GM21717 (cell line): Measurements from ENCODE around the gene PTGER2.

Experiments
- ATAC-seq: cut with Tn5 transposase; IDR thresholded peaks from one replicate; pipeline ENCODE4 v1.9.1; 2021; ENCODE audit warnings: mild to moderate bottlenecking, moderate library complexity; ENCODE audit not compliant: unreplicated experiment

PTGER2 gene, protein sequence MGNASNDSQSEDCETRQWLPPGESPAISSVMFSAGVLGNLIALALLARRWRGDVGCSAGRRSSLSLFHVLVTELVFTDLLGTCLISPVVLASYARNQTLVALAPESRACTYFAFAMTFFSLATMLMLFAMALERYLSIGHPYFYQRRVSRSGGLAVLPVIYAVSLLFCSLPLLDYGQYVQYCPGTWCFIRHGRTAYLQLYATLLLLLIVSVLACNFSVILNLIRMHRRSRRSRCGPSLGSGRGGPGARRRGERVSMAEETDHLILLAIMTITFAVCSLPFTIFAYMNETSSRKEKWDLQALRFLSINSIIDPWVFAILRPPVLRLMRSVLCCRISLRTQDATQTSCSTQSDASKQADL

DNA sequence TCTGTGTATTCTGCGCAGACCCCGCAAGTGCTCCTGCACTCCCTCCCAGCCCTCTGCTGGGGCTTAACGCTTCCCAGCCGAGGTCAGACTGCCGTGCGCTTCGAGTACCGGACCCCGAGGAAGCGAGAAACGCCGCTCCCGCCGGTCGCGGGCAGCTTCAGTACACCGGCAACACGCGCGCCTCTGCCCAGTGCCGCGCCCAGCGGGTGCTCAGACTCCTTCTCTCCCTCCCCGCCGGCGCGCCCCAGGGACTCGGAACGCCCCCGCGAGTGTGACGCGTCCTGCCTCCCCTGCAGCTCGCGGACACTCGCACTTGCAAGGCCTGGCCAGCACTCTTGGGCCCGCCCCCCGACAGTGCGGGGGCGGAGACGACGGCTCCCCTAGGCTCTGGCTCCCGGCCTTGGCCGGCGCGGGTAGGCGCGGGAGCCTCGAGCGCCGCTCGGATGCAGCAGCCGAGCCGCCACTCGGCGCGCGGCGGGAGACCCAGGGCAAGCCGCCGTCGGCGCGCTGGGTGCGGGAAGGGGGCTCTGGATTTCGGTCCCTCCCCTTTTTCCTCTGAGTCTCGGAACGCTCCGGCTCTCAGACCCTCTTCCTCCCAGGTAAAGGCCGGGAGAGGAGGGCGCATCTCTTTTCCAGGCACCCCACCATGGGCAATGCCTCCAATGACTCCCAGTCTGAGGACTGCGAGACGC is at the start of gene PTGER2:
PTGER2 (plus strand) TSS at position 410 of the 692 bp plus-strand sequence; CDS start at position 647, 237 bp downstream.
- ATAC-seq, result peak; percentile 47

DNA sequence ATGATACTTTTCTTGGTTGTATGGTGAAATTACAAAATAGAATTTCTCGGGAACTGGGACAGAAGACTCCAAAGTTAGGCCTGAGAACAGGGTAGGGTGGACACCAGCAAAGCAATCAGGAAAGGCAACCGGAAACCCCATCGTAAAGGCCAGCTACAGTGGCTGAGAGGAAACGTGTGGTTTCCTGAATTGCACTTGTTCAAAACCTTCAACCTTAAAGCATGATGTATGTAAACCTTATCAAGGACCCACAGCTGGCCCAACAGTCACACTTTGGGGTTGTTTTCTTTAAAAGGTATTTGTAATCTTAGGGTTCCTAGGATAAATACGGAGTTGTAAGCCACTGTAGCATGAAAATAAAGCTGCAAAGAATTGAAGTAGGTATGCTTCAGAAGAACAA is 48.9 kb upstream of the PTGER2 start:
- ATAC-seq, result no peak

DNA sequence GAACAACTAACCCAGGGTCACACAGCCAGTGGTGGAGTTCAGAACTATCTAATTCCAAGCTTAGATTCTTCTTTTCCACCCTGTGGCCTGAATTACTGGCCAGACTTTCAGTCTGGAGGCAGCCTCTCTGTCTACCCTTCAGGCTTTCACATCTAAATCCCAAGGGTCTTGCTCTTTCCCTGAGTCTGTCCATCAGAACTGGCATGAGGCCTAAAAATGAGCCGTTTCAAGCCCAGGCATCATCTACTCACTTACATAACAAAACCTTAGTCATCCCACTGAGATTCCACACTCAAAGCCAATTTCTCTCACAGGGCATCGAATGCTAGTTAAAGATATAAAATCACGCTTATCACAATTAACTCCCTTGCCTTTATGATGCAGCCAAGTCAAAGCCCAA is 47.9 kb upstream of the PTGER2 start:
- no peak for ATAC-seq

DNA sequence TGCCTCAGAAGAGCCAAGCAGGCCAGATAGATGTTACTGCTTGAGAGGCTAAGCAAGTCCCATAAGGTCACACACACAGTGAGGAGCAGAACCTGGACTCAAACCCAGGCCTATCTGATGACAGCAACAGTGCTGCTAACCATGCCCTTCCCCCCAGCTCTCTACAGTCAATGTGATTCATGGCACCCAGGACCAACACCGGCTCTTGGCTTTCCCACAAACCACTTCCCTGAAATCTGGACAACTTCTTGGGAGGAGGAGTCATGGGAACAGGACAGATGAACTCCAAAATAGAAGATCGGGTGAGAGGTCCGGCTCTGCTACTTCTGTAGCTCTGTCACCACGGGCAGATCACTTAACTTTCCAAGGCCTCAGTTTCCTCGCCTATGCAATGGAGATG is 47.3 kb upstream of the PTGER2 start:
- ATAC-seq, result no peak

DNA sequence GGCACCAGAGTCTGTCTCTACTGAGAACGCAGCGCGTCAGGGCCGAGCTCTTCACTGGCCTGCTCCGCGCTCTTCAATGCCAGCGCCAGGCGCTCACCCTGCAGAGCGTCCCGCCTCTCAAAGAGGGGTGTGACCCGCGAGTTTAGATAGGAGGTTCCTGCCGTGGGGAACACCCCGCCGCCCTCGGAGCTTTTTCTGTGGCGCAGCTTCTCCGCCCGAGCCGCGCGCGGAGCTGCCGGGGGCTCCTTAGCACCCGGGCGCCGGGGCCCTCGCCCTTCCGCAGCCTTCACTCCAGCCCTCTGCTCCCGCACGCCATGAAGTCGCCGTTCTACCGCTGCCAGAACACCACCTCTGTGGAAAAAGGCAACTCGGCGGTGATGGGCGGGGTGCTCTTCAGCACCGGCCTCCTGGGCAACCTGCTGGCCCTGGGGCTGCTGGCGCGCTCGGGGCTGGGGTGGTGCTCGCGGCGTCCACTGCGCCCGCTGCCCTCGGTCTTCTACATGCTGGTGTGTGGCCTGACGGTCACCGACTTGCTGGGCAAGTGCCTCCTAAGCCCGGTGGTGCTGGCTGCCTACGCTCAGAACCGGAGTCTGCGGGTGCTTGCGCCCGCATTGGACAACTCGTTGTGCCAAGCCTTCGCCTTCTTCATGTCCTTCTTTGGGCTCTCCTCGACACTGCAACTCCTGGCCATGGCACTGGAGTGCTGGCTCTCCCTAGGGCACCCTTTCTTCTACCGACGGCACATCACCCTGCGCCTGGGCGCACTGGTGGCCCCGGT is 46.4 kb upstream of the PTGER2 start, which contains the start of gene PTGDR:
PTGDR (plus strand) TSS at position 198 of the 778 bp plus-strand sequence; CDS start at position 315, 117 bp downstream.
- ATAC-seq, result no peak

DNA sequence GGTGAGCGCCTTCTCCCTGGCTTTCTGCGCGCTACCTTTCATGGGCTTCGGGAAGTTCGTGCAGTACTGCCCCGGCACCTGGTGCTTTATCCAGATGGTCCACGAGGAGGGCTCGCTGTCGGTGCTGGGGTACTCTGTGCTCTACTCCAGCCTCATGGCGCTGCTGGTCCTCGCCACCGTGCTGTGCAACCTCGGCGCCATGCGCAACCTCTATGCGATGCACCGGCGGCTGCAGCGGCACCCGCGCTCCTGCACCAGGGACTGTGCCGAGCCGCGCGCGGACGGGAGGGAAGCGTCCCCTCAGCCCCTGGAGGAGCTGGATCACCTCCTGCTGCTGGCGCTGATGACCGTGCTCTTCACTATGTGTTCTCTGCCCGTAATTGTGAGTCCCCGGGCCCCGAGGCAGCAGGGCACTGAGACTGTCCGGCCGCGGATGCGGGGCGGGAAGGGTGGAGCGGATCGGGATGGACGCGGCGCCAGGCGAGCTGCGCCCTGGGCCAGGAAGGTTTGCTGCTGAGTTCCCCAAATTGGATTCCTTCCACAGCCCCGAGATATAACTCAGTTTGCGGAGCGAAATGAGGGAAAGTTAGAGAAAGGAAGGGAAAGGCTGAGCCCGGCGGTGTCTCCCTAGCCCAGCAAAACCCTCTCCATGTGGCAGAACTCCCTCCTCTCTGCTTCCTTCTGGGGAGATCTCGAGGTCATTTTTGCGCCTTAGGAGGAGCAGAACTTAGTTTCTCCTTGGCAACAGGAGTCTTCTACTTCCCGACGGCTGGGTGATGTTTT is 45.6 kb upstream of the PTGER2 start:
- no peak for ATAC-seq

DNA sequence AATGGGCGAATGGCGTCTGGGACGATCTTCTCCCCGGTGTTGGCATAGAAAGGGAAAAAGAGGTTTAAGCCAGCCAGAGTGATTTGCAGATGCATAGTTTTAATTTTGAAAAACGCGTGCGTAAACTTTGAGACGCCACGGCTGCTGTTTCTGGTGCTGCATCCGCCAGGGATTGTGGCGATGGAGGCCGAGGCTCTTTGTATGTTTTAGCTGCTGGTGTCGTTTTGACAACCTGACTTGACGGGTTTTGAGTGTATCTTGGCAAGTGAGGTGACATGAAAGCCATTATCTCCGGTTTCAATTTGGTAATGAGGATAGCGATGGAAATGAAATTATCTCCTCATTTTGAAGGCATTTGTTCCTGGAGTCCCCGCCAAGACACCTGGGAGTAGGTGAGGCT is 45.0 kb upstream of the PTGER2 start:
- ATAC-seq, result no peak

DNA sequence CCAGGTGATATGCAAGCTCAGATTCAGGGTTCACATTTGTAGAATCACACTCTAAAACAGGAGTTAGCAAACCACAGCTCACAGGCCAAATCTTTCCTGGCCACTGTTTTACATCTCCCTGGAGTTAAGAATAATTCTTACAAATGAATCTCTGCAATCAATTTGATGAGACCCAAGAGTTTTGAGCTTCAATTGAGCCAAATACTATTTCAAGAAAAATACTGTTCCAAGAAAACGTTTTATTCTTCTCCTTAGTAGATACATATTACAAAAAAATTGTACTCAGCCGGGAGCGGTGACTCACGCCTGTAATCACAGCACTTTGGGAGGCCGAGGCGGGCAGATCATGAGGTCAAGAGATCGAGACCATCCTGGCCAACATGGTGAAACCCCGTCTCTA is 44.1 kb upstream of the PTGER2 start:
- ATAC-seq, result no peak

DNA sequence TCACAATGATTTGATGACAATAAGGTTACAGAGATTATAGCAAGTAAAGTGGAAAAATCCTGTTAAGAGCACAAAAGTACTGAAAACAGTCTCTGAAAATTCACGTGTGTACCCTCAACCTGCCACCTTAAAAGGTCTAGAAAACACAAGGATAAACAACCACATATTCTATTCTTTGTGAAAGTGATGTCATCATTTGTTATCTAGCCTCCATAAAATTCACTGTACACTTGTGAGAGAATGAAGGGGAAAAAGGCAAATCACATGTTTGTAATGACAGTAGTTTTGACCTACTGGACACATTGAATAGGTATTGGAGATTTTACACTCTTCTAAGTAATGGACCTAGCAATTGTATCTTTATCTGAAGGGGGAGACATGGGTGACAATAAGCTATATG is 42.6 kb upstream of the PTGER2 start:
- ATAC-seq, result no peak

DNA sequence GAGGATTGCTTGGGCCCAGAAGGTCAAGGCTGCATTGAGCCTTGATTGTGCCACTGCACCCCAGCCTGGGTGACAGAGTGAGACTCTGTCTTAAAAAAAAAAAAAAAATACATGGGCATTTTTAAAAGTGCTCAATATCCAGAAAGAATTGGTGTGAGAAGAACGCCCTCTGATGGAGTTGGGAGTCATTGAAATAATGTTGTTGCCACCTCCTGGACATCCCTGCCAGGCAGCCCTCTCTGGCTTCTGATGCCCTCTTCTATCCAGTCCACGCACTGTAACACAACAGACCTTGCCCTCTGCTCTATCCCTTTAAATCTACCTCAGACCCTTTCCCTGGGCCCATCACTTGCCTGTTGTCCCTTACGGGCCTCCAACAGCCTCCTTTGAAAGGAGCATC is 41.7 kb upstream of the PTGER2 start:
- ATAC-seq, result no peak

DNA sequence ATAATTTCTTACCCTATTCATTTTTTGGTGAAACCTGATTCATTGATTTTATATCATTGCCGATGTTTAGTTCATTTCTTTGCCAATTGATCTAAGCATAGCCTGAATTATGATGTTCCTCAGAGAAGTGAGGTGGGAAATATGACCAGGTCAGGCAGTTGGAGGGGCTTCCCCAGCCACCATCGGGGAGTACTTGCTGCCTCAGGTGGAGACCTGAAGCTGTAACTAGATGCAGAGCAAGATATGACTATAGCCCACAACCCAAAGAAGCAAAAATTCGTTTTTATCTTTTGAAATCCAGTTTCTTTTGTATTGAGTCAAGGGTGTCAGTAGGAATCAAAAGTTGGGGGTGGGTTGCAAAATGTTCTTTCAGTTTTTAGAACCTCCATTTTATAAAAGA is 38.7 kb upstream of the PTGER2 start:
- no peak for ATAC-seq

DNA sequence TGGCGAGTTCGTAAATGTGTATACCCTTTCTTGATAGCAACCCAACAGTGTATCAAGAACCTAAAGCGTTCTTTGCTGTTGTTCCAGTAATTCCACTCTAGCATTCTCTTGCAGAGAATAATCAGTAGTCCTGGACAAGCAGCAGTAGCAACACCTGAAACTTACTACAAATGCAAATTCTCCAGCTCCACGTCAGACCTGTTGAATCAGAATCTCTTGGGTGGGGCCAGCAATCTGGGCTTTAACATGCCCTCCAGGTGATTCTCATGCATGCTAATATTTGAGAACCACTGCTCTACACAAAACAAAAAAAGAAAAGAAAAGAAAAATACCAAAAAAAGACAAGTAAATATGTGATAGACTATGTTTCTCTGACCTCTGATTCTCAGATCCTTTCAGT is 36.6 kb upstream of the PTGER2 start:
- ATAC-seq, result no peak

DNA sequence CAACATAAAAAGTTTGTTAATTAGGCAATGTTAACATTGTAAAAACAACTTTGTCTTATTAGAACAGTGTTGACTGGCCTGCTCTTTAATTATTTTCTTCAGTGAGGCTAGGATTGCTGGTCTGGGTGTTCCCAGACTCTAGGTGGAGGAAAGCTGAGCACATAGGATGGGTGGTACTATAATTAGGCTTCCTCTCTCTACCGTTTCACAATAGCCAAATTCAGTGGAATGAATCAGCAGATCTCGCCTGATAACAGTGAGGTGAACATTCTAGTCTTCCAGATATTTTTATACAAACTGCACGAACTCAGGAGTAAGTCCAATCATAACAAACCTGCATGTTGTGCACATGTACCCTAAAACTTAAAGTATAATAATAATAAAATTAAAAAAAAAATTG is 34.7 kb upstream of the PTGER2 start:
- no peak for ATAC-seq

DNA sequence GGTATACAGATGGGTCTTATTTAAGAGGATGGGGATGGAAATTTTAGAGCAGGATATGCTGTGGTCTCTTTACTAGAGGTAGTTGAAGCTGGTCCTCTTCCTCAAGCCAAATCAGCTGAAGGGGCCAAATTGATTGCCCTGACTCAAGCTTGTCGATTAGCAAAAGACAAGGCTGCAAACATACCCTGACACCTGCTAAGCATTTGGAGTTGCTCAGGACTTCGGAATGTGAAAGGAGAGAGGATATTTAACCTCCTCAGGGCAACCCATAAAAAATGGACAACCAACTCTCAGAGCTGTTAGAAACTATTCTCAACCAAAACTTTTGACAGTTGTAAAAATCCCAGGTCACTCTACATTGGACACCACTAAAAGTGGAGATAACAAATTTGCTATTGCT is 31.0 kb upstream of the PTGER2 start:
- ATAC-seq, result no peak

DNA sequence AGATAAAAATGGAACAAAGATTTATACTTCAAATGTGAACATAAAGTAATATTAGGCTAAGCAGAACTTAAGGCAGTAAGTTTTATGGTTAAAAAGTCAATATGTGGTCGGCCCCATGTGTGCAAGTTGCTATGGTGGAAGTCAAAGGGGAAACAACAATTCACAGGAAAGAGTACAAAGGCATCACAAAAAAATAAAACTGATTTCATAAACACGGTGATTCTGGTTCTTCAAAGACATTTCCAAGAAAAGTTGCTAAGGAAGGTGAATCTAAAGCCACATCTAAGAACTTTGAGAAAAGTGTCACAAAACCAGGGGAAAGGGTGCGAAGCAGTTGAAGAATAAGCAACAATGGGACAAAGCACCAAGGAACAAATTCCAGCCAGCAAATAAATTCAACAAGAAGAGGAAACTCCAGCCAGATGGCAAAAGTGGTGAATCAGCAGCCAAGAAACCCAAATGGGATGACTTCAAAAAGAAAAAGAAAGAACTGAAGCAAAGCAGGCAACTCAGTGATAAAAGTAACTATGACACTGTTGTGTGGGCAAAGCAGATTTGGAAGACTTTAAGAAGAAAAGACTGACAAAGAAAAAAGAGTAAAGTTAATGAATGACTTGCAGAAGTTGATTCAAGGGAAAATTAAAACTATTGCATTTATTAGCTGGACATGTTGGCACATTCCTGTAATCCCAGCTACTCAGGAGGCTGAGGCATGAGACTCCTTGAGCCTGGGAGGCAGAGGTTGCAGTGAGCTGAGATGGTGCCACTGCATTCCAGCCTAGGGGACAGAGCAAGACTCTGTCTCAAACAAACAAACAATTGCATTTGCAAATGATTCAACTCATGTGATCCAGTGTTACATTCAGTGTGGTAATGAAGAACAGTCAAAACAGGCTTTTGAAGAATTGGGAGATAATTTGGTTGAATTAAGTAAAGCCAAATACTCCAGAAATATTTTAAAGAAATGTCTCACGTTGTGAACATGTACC is 27.2 kb upstream of the PTGER2 start:
- no peak for ATAC-seq

DNA sequence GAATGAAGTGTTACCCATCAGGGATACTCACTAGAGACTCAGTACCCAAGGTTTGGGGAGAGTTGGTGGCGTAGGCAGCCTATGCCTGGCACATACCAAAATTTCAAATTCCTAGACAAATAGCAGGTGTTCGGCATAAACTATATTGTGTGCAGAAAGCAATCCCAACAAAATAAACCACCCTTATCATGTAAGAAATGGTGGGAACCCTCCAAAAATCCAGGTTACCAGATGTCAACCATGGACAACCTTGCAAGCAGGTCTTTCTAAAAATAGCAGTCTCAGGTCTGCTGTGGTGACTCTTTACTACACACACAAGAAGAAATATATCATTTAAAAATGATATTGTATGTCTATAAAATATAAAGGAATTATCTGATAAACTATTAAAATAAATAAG is 17.7 kb upstream of the PTGER2 start:
- ATAC-seq, result no peak

DNA sequence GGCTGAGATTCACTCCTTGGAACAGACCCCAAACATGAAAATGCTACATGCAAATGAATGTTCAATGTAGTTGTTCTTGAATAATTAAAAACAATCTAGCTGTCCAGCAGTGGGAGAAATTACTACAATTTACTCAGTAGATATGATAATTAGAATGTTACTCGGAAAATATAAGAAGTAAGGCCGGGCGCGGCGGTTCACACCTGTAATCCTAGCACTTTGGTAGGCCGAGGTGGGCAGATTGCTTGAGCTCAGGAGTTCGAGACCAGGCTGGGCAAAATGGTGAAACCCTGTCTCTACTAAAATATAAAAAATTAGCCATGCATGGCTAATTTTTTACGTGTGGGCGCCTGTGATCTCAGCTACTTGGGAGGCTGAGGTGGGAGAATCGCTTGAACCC is 15.3 kb upstream of the PTGER2 start:
- no peak for ATAC-seq

DNA sequence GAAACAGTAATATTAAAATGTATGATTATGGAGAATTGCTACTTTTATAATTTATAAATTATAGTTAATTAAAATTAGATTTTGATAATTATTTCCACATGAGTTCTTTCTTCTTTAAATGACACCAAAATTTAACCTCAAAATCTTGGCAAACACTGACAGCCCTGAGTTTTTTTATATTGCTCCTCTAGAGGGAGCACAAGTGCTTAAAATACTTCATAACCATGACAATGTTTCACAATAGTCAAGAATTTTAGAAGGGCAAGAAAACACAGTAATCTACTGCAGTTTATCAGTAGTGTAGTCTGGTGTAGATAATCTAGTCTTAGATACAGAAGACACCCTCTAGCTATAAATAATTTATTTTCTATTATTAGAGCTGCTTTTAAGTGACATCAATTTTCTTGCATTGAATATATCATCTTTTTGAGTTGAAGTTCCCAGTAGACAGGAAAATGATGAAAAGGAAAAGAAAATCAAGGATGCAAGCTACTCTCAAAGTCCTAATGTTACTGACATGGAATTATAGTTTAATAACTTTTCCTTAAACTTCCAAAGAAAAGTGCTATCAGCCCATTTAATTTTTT is 14.3 kb upstream of the PTGER2 start:
- ATAC-seq, result no peak

DNA sequence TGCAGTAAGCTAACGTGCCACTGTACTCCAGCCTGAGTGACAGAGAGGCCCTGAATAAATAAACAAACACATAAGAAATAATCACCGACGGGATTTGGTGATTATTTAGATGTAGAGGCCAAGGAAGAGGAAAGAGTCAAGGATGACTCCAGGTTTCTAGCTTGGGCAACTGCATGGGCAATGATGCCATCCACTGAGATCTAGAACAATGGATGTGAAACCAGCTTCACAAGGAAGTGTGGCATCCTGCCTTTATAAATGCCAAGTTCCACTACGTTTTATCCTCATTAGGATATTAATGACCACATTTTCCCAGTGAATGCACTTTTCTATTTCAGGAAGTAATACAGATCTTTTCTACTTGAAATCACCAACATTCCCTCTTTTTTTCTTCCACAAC is 10.9 kb upstream of the PTGER2 start:
- ATAC-seq, result no peak
